SJSA1 (cell line): ENCODE data around the gene TMEM38B. TPM values are rescaled to one million over a fixed set of nuclear protein-coding genes. Genes with fewer than 3 reads are reported as not detected.

Experiments
- DNase-seq, 2 experiments: peaks; one replicate each; pipeline ENCODE4 v3.0.0-alpha.2; 2015 to 2020; ENCODE audit warnings: low spot score in 2 of 2, low read depth in 1 of 2
- H3K27ac ChIP-seq: fragments of 250-450 bp; sonication (Bioruptor Pico); 2 replicates; pipeline ENCODE4 v1.5.1; 2020; ENCODE audit warnings: mild to moderate bottlenecking, moderate library complexity
- H3K27me3 ChIP-seq: fragments of 250-450 bp; sonication (Bioruptor Pico); replicated peaks from 2 replicates; pipeline ENCODE4 v1.5.1; 2020; ENCODE audit warnings: mild to moderate bottlenecking, moderate library complexity
- H3K36me3 ChIP-seq: fragments of 250-450 bp; sonication (Bioruptor Pico); 2 replicates; pipeline ENCODE4 v1.5.1; 2020; ENCODE audit warnings: mild to moderate bottlenecking
- H3K4me1 ChIP-seq: fragments of 250-450 bp; sonication (Bioruptor Pico); replicated peaks from 2 replicates; pipeline ENCODE4 v1.6.1; 2021; ENCODE audit warnings: mild to moderate bottlenecking
- H3K4me3 ChIP-seq: fragments of 250-450 bp; sonication (Bioruptor Pico); 2 replicates; pipeline ENCODE4 v1.5.1; 2020; ENCODE audit warnings: mild to moderate bottlenecking
- H3K9me3 ChIP-seq: fragments of 250-450 bp; sonication (Bioruptor Pico); replicated peaks from 2 replicates; pipeline ENCODE4 v1.5.1; 2020; ENCODE audit warnings: mild to moderate bottlenecking
- total RNA-seq: library from RNA; depleted of rRNA; stranded (reverse); fragments of >200 nt; shearing (Covaris generic); gene quantifications from 2 replicates; pipeline ENCODE4 v1.2.3, GENCODE V29; 2014; rRNA removed

Gene TMEM38B, protein sequence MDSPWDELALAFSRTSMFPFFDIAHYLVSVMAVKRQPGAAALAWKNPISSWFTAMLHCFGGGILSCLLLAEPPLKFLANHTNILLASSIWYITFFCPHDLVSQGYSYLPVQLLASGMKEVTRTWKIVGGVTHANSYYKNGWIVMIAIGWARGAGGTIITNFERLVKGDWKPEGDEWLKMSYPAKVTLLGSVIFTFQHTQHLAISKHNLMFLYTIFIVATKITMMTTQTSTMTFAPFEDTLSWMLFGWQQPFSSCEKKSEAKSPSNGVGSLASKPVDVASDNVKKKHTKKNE
- 34.6 and 45.9 TPM in 2 replicates for total RNA-seq

DNA sequence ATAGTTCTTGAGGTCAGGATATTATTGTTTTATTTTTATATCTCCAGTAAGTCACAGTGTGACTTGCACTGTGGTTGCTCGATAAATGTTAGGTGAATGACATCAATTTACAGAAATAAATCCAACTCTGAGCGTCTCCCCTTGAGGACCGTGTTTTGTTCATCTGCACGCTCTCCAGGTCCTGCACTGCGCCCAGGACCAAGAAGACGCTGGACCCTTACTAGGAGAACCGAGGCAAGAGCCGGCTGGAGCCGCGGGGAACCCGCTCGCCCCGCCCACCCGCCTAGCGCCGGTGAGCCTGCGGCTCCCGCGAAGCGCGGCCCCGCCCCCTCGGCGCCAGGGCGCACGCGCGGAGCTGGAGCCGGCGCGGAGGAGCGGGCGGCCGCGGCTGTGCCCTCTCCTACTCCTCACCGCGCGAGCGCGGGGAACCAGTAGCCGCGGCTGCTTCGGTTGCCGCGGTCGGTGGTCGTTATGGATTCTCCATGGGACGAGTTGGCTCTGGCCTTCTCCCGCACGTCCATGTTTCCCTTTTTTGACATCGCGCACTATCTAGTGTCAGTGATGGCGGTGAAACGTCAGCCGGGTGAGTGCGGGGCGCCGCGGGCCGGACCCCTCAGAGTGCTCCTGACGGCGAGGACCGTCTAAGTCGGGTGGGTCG, at the start of gene TMEM38B:
TMEM38B (plus strand) TSS at position 352 of the 658 bp plus-strand sequence; CDS start at position 472, 120 bp downstream.
- H3K36me3 ChIP-seq, result peaks cover 6% of the 10 kb centered on the region; the same call in 1 of the 2 replicates
- no peak within 1 kb of the TSS for H3K27ac ChIP-seq
- H3K4me3 ChIP-seq, result peak within 1 kb of the TSS; percentile 83
- H3K4me1 ChIP-seq, result peaks cover 17% of the 10 kb centered on the region
- peaks cover 17% of the 10 kb centered on the region for H3K27me3 ChIP-seq
- peak; percentile 72 to 73 for DNase-seq
- H3K9me3 ChIP-seq, result no peaks in the 10 kb centered on the region

DNA sequence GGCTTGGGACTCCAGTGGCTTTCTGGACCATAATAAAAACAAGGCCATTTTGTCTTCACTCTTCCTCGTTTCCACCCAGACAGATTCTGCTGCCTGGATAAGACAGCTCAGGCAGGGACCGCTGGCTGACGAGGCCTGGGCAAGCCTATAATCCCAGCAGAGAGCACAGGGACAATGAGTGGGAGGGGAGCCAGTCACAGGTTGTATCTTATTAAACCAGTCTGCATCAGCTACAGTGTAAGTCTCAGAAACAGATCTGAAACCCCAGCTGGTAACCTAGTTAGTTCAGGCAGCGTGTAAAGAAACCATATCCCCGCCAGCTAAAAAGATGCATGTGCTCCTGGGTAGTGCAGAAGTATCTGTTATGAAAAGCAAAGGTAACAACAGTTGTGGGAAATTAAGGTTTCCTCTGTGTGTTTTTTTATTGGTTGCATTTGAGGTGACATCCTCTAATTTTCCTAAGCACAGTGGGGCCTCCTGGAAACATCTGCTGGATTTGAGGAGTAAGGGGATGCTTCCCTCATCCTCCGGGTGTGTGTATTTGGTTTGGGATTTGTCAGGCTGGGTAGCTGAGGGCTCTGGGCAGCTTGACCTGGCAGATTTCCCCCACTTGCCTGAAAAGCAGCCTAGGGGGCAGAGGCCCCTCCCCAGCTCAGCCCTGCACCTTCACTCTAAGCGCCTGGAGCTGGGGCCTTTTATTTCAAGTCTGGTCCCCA, 47.3 kb upstream of the TMEM38B start:
- H3K27ac ChIP-seq, result no peak overlapping the region
- no peaks in the 10 kb centered on the region for H3K27me3 ChIP-seq
- H3K4me3 ChIP-seq, result no peak overlapping the region
- no peaks in the 10 kb centered on the region for H3K9me3 ChIP-seq
- no peaks in the 10 kb centered on the region for H3K36me3 ChIP-seq
- H3K4me1 ChIP-seq, result peaks cover 4% of the 10 kb centered on the region; the same call in 1 of the 2 replicates
- DNase-seq, result no peak

DNA sequence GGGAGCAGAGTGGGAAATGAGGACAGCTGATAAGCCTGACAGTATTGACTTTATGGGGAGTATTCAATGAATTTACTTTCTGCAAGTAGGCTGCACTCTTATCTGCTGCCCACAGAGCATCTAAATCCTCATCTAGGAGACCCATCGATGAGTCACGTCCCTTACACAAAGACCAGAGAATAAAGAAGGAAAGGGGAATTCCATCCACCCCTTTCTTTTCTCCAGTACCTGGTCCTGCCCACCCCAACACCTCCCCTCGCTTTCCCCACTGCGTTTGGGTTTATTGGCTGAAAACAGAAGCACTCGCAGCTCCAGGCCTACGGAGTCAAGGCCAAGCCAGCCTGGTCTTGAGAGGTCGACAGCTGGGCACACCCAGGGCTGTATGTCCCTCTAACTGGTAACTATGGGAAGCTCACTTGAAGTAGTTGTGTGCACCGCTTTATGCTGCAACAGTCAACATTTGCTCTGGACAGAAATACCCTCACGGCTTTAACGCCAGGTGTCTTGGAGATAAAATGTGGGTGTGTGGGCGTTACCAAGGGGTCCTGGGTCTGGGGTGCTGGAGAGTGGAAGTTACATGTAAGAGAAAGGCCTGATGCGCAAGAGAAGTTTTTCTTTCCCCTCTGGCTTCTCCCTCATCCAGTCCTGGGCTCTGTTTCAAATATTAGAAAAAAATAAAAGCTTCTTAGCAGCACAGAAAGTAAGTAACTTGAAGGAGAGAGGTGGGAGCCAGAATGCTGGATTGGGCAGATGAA, 46.6 kb upstream of the TMEM38B start:
- Histone ChIP-seq H3K27ac (no peak overlapping the region), H3K4me3 (no peak overlapping the region), H3K27me3 (no peaks in the 10 kb centered on the region), H3K36me3 (no peaks in the 10 kb centered on the region), H3K9me3 (no peaks in the 10 kb centered on the region), H3K4me1 (peaks cover 4% of the 10 kb centered on the region; the same call in 1 of the 2 replicates)
- no peak for DNase-seq

DNA sequence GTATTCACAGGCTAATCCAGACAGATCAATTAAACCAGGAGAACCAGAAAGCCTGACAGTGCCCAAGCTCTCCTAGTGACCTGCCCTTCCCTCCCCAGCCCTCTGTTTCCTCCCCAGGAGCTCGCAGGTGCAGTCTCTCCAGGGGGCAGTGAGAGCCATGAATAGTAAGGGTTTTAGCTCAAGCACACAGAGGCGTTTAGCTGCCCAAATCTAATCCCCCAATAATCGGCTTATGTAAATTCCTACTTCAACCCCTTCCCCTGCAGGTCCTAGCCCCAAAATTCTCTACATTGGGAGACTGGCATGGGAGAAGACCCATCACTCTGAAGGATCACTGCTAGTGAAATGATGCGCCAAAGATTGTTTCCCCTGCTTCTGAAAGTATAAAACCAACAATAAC, 42.5 kb upstream of the TMEM38B start:
- H3K36me3 ChIP-seq, result no peaks in the 10 kb centered on the region
- H3K27me3 ChIP-seq, result peaks cover 11% of the 10 kb centered on the region
- no peak overlapping the region for H3K4me3 ChIP-seq
- no peak for DNase-seq
- no peaks in the 10 kb centered on the region for H3K9me3 ChIP-seq
- H3K4me1 ChIP-seq, result peaks cover 13% of the 10 kb centered on the region
- no peak overlapping the region for H3K27ac ChIP-seq

DNA sequence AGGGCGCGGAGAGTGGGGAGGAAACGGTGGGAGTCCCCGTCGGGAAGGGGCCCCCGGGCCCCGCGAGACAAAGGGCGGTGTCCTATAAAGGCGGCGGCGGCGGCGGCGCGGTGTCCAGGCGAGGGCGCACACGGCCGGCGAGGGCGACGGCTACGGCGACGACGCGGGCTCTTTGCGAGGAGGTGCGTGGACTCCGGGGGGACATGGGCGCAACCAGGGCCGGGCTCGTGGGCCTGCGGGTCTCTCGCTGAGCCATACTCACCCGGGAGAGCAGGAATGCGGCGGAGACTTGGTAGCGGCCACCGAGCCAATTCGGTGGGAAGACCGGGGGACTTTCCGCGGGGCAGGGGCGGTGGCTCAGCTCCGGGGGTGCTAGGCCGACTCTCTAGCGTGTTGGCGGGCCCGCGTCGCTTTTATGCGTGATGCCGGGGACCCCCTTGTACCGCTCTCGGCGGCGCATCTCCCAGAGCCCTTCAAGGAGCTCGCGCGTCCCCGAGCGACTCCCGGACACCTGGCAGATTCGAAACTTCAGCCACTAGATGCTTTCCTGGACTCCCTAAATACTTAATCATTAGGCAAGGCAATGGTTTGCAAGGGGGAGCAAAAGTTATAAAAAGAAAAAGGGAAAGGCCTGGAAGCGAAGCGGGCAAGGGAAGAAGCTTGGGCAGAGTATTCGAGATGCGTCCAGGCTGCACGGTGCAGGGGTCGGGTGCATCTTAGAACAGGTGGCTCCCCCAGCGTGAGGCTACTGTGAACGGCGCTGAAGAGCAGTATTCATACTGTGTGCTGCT, 38.0 kb upstream of the TMEM38B start:
- Histone ChIP-seq H3K4me3 (peak overlapping the region; percentile 40), H3K4me1 (peaks cover 16% of the 10 kb centered on the region), H3K9me3 (no peaks in the 10 kb centered on the region), H3K36me3 (no peaks in the 10 kb centered on the region), H3K27me3 (peaks cover 12% of the 10 kb centered on the region), H3K27ac (no peak overlapping the region)
- peak in 1 of 2 experiments; percentile 15 for DNase-seq

DNA sequence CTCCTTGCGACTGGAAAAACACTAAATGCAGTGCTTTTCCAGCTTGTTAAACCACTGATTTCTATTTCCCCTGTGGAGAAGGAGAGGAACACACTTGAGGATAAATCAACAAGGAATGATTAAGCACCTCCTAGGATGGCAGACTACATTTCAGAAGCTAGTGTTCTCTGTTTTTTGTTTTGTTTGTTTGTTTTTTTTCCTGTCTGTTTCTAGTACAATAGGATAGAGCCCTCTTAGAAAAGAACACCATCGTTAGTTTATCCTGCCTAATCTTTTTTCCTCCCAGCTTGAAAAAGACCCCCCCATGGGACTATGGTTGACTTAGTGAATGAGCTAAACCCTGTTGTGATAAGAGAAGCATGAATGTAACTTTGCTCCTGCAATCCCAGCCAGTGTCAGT, 36.0 kb upstream of the TMEM38B start:
- no peak overlapping the region for H3K4me3 ChIP-seq
- DNase-seq, result no peak
- peaks cover 12% of the 10 kb centered on the region for H3K27me3 ChIP-seq
- no peaks in the 10 kb centered on the region for H3K9me3 ChIP-seq
- peaks cover 25% of the 10 kb centered on the region for H3K4me1 ChIP-seq
- no peak overlapping the region for H3K27ac ChIP-seq
- no peaks in the 10 kb centered on the region for H3K36me3 ChIP-seq

DNA sequence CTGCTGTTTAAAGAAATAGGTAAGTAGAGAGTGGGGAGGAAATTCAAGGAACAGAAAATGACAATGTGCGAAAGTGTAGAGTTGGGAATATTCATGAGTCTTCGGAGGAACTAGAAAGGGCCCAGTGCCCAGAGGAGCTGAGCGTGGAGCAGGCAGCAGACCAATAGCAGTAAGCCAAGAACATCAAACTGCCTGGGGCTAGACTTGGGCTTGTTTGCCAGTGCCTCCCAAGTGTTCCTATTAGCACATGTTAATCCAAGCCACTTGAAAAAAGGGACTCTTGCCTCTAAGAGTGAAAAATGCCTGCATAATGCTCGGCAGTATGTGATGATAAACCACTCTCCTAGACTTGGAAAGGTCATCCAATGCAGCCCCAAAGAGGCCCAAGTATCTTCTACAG, 33.3 kb upstream of the TMEM38B start:
- no peaks in the 10 kb centered on the region for H3K36me3 ChIP-seq
- no peaks in the 10 kb centered on the region for H3K9me3 ChIP-seq
- peaks cover 23% of the 10 kb centered on the region for H3K4me1 ChIP-seq
- no peak for DNase-seq
- no peak overlapping the region for H3K4me3 ChIP-seq
- H3K27ac ChIP-seq, result peak overlapping the region; percentile 35
- peaks cover 8% of the 10 kb centered on the region for H3K27me3 ChIP-seq

DNA sequence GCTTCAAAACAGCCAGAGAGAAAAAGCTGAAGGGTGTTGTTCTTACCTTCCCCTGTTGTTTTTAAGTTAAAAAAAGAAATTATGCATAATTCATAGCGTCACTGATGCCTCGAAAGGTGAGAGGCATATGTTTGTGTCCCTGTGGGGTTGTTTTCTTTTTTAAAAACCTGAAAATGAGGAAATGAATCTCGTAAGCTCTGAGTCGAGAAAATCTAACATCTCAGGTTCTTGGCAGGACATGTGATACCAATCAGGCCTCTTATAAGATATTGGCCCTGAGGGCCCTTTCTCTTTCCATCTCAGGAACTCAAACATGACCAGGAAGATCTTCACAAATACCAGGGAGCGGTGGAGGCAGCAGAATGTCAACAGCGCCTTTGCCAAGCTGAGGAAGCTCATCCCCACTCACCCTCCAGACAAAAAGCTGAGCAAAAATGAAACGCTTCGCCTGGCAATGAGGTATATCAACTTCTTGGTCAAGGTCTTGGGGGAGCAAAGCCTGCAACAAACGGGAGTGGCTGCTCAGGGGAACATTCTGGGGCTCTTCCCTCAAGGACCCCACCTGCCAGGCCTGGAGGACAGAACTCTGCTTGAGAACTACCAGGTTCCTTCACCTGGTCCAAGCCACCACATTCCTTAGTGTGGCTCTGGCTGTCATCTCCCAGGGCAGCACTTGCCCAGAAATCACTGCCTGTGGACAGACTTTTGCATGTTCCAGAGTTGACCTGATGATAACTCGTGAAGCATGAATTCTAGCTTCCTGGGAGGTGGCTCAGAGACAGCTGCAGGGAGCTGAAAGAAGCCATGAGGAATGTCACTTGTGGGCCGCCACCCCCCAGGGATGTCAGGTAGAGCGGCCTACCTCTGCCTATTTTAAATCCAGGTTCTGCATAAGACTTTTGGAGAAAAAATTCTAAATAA, 31.9 kb upstream of the TMEM38B start, which contains the start of gene TAL2:
TAL2 (plus strand) TSS at position 274 of the 921 bp plus-strand sequence; CDS start at position 314, 40 bp downstream.
- DNase-seq, result no peak
- Histone ChIP-seq H3K36me3 (no peaks in the 10 kb centered on the region), H3K9me3 (no peaks in the 10 kb centered on the region), H3K27ac (peak within 1 kb of the TSS; percentile 35), H3K4me1 (peaks cover 16% of the 10 kb centered on the region), H3K4me3 (no peak within 1 kb of the TSS), H3K27me3 (no peaks in the 10 kb centered on the region)

DNA sequence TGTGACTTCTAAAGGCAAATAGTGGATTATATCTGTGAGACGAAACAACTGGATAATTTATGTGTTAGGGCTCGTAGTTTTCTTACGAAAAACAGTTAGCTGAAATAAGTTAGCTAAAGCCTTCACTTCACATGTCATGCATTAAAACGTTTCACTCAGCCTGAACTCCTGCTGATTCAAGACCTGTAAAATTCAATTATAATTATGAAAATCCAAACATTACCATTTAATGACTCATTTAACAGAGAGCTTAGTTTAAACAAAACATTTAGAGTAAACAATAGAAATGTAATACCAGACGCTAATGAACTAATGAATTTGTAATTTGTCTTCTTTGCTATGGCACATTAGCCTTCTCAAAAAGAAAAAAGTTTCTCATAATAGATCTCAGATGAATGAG, 30.4 kb upstream of the TMEM38B start:
- 0 out of 2 replicates have a peak, but pooled peaks cover 3% of the 10 kb centered on the region for H3K27me3 ChIP-seq
- peaks cover 16% of the 10 kb centered on the region for H3K4me1 ChIP-seq
- no peaks in the 10 kb centered on the region for H3K9me3 ChIP-seq
- H3K36me3 ChIP-seq, result no peaks in the 10 kb centered on the region
- H3K4me3 ChIP-seq, result no peak overlapping the region
- no peak overlapping the region for H3K27ac ChIP-seq
- DNase-seq, result no peak

DNA sequence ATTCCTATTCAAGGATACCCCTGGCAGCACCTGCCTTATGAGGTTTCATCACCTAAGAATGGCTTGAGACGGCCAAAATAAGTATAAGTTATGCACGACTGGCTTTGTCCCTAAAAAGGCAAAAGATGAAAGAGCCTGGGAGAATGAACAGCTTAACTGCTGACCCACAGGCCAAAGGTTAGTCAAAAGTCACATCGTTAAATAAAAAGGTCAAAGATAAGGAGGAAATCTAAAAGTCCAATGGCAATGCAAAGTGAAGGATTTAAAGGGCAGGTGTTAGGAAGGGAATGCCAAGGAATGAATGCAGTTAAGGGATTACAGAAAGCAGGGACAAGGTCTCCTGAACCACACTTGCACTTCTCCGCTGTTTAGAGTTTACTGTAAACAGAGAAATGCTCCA, 26.5 kb upstream of the TMEM38B start:
- Histone ChIP-seq H3K9me3 (no peaks in the 10 kb centered on the region), H3K36me3 (no peaks in the 10 kb centered on the region), H3K4me3 (no peak overlapping the region), H3K27me3 (0 out of 2 replicates have a peak, but pooled peaks cover 3% of the 10 kb centered on the region), H3K4me1 (no peaks in the 10 kb centered on the region), H3K27ac (no peak overlapping the region)
- DNase-seq, result no peak

DNA sequence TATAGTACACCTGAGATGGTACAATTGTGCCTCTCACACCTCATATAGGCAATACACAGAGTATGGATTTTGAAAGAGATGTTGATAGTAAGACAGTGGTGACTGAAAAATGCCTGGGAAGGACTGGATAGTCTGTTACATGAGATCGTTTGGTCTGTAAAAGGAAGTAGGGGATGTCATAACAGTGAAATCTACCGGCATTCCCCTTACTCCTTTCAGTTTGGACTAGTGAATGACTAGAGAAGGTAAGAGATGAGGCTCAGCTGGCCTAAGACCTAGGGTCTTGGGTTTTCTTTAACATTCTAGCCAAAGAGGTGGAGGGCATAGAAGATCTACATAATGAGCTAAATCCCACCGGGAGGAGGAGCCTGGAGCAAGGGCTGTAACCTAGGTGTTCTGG, 24.0 kb upstream of the TMEM38B start:
- H3K27ac ChIP-seq, result no peak overlapping the region
- H3K9me3 ChIP-seq, result no peaks in the 10 kb centered on the region

DNA sequence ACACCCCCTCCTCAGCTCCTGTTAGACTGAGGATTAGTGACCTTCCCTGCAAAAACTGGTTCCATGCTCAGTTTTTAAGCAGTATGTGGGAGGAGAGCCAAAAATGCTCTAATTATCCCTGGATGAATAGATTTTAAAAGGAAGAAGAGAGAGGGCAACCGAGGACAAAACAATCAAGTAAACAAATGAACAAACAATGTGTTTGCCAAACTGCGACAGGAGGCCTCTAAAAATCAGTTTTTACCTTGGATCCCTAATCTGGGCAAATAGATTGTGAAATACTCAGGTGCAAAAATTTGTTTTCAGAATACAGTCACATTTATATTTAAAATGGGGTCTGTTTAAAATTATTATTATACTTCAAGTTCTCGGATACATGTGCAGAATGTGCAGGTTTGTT, 23.6 kb upstream of the TMEM38B start:
- Histone ChIP-seq H3K4me1 (no peaks in the 10 kb centered on the region), H3K36me3 (no peaks in the 10 kb centered on the region), H3K27ac (no peak overlapping the region), H3K27me3 (0 out of 2 replicates have a peak, but pooled peaks cover 3% of the 10 kb centered on the region), H3K9me3 (no peaks in the 10 kb centered on the region), H3K4me3 (no peak overlapping the region)
- DNase-seq, result no peak

More for the DNA sequence above, 24.0 kb upstream of the TMEM38B start:
- Histone ChIP-seq H3K27me3 (0 out of 2 replicates have a peak, but pooled peaks cover 3% of the 10 kb centered on the region), H3K36me3 (no peaks in the 10 kb centered on the region), H3K4me1 (no peaks in the 10 kb centered on the region), H3K4me3 (no peak overlapping the region)
- no peak for DNase-seq
